NCI-H2227 (cell line): ENCODE data around the gene IFNA1.
"Not testable (repeated sequence)": the region's sequence is repeated elsewhere in the genome, so short reads cannot be mapped to it uniquely, and the experiment has no call there.

Experiments used
- DNase-seq: peaks from one replicate; lab custom pipeline; 2025; ENCODE audit not compliant: unreplicated experiment; lab: John Stamatoyannopoulos, UW

The IFNA1 gene

GRCh38 chr9:21443849-21444625 lies 3.8 kb downstream of the IFNA1 start:
- no peak for DNase-seq

GRCh38 chr9:21449312-21449711 lies 9.1 kb downstream of the IFNA1 start:
- DNase-seq: not testable (repeated sequence)

DNA sequence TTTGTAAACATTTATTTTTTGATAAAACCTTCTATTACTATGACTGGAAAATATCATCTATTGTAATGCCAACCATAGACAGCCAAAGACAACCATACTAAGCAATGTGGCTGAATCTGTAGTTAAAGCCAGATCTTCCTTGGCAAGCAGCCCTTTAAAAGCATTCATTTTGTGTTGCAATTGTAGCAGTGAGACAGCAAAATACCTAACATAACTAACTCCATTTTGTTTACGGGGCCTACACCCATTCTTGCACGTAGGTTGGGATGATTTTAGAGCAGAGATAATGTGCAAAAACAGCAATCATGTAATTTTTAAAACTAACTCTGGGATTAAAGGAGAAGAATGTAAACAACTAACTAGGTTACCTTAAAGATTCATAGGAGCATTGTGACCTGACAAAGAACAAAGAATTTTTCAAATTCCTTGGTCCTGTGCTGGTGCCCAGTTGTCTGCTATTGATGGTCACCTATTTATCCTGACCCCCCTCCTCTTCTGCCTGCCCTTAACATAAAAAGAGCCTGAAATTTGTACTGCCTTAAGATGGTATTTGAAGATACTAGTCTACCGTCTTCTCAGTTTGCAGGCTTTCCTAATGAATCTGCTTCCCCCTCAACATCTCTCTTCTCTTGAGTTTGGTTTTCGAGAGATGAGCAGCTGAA lies 10.6 kb downstream of the IFNA1 start:
- no peak for DNase-seq

GRCh38 chr9:21452681-21453080 lies 12.4 kb downstream of the IFNA1 start:
- DNase-seq: no peak

GRCh38 chr9:21454149-21454548 lies 13.9 kb downstream of the IFNA1 start:
- no peak for DNase-seq

DNA sequence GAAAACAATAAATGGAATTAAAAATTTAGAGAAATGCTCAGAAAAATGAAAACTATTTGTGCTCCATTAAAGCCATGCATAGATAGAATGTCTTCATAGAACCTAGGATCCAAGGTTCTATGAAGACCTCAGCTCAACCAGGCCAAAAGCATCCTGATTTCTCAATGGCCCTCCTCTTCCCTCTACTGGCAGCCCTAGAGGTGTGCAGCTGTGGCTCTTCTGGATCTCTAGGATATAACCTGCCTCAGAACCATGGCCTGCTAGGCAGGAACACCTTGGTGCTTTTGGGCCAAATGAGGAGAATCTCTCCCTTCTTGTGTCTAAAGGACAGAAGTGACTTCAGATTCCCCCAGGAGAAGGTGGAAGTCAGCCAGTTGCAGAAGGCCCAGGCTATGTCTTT lies 15.1 kb downstream of the IFNA1 start:
- peak; percentile 11 for DNase-seq

DNA sequence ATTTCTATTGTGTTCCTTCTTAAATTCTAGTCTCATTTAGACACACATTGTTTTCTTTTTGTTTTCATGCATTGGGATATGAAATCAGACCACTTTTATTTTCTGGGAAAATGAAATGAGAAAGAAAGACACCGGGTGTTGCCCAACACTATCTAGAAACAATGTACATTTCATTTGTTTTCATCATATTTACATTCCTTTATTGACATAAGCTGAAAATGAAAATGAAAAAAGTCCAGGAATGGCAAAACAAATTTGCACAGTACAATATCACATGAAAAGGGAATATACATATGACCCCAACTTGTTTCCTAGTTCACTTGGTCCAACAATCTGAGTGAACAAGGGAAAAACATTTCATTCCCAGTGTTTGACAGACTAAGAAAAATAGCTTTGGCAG lies 21.1 kb downstream of the IFNA1 start:
- no peak for DNase-seq

- no peak for DNase-seq
Observed at GRCh38 chr9:21465138-21465537, 24.9 kb downstream of the IFNA1 start.

- peak; percentile 14 for DNase-seq
Observed at GRCh38 chr9:21465859-21466518, 25.8 kb downstream of the IFNA1 start.

DNA sequence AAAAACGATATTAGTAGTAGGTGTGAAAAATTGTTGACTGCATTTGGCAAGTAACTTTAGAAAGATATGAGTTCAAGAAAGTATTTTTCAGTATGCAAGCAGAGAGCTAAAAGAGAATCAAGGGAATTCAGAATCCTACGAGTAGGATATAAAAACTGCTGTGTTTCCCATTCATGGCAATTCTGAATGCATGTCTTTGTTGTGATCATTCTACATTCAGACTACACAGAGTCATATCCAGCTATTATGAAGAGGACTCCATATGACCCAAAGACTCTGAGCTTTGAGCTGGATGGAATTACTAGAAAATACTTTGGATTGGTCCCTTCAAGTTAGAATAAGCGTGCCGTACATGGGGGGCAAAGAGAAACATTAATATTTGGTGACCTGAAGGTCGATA lies 29.9 kb downstream of the IFNA1 start:
- no peak for DNase-seq

GRCh38 chr9:21473236-21473635 lies 33.0 kb downstream of the IFNA1 start:
- DNase-seq: no peak

DNA sequence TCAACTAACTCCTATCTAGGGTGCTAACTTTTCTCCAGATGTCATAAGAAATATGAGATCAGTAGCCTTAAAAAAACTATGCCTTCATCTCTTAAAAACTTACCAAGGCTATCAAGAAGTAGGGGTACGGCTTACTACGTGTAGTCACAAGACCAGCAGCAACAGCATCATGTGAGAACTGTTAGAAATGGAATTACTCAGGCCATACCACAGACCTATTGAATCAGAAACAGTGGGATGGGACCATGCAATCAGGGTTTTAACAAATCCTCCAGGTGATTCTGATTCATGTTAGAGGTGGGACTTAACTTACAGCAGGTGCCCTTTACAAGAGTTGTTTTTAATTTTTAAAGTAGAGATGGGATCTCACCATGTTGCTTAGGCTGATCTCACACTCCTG lies 37.2 kb downstream of the IFNA1 start:
- no peak for DNase-seq

DNA sequence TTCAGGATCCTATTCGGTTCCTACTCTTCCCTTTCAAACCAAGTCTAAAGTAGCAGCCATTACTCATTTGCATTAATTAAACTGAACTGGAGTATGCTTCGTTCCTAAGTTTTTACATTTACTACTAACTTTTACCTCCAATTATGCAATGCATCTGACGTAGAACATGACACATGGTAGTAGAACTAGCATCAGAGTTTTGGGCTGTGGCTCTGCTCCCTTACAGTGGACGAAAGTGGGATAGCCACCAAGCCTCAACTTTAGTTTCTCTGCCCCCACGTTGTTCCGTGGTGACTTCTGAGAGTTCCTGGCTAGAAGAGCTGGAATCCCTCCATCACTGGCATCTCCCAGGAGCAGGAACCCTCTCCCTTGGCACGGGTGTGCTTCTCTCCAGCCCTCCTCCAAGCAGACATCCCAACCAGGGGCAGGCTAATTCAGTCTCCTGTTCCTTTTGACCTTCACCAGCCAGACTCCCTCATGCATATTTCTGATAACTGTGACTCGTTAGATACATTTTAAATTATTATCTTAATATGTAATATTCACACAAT lies 39.0 kb downstream of the IFNA1 start:
- DNase-seq: no peak

DNA sequence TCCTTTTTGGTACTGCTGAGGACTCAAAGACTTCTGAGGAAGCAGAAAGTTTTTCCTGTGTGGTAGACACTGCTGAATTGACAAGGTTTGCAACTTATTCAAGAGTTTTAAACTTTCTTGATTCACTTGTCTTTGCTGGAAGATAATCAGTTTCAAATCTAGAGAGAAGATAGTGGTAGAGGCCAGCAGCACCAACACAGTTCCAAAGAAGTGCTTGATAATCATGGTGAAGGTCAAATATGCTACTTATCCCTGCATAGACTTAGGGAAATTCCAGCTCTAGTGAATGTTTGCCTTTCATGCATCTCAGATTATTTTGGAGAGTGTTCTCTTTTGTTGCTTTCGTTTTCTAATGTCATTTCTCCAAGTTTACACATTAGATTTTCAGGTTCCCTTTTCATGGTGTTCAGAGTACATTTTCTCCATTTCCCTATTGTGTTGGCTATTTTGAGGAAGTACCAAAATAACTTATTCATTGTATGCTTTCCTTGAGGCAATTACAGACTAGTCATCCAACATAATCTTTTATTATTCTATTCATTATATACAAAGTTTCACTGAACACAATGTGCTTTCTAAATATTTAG lies 41.3 kb downstream of the IFNA1 start:
- DNase-seq: no peak

GRCh38 chr9:21482213-21482612 lies 42.0 kb downstream of the IFNA1 start, which contains the start of gene IFNE:
Gene IFNE, minus strand, starts transcription at chr9:21482313. Its CDS starts 619 bp downstream, at chr9:21481694.
- no peak for DNase-seq
